Measurements from ENCODE around the gene GPHN. TPM values are rescaled to one million over a fixed set of nuclear protein-coding genes. Genes with fewer than 3 reads are reported as not detected.

GPHN gene
- total and polyA plus RNA-seq, 2 of the 8 experiments (the other 6 are each of a cell fraction or from before 2014, with no cell fraction given), result 6.0 to 16.0 TPM

DNA sequence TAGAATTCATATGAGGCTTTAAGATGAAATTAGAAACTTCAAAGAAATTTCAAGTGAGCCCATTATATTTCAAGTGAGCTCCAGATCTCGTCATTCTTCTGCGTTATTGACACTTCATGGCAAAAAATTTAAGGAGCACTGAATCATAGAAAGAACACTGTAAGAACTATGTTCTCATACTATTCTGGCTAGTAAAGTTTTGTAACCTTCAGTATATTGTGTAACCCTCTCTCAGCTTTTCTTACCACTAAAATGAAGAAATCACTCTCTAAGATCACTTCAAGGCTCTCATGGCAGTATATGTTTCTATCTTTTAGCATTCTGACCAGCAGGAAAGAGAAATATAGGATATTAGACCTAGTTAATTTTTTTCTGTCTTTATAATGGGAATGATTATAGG lies 6.3 kb downstream of the GPHN start (continued):
- TF ChIP-seq KDM4A (IDR thresholded peaks at IDR 0.05; ENCODE audit: low read depth, low read length, severe bottlenecking), result no peak

All from H1 (cell line).